ENCODE results near the gene TRPM2. TPM values are rescaled to one million over a fixed set of nuclear protein-coding genes. Genes with fewer than 3 reads are reported as not detected.
A peak's percentile ranks its signal among the peaks of the same experiment; 100 is the strongest.

The TRPM2 gene
- total RNA-seq, 2 donors from 2014 or later = 10.7 to 25.6 TPM

DNA sequence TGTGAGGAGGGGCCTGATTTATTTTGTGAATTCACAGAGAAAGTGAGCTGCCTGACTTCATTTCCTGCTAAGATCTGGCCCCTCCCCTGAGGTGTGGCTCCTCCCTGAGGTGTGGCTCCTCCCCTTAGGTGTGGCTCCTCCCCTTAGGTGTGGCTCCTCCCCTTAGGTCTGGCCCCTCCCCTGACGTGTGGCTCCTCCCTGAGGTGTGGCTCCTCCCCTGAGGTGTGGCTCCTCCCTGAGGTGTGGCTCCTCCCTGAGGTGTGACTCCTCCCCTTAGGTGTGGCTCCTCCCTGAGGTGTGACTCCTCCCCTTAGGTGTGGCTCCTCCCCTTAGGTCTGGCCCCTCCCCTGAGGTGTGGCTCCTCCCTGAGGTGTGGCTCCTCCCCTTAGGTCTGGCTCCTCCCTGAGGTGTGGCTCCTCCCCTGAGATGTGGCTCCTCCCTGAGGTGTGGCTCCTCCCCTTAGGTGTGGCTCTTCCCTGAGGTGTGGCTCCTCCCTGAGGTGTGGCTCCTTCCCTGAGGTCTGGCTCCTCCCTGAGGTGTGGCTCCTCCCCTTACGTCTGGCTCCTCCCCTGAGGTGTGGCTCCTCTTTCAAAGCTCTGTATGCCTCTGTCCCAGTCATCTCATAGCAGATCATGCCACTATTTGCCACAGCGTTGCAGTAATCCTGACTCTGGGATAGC is 75.0 kb downstream of the TRPM2 start:
- Mint-ChIP-seq H3K27me3 (no peaks in the 10 kb centered on the region), H3K4me3 (no peak overlapping the region), H3K4me1 (no peaks in the 10 kb centered on the region), H3K27ac (no peak overlapping the region), H3K36me3 (ENCODE audit: low read depth) (peaks cover 7% of the 10 kb centered on the region), H3K9me3 (no peaks in the 10 kb centered on the region)
- ATAC-seq (replicated peaks) = peak; percentile 78

DNA sequence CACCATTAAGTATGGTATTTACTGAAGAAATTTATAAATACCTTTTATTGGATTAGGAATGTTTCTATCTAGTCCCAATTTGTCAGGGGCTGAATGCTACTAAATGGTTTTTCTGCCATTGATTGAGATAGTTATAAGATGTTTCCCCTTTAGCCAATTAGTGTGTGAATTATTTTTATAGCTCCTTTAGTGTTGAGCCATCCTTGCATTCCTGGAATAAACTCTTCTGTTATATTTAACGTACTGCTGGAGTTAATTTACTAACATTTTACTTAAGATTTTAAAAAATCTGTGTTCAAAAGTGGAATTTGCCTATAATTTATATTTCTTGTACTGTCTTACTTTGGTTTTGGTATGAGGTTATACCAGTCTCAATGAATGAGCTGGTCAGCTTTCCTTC is 76.5 kb downstream of the TRPM2 start:
- Mint-ChIP-seq H3K4me1 (no peaks in the 10 kb centered on the region), H3K36me3 (ENCODE audit: low read depth) (peaks cover 7% of the 10 kb centered on the region), H3K4me3 (no peak overlapping the region), H3K9me3 (no peaks in the 10 kb centered on the region), H3K27ac (no peak overlapping the region), H3K27me3 (no peaks in the 10 kb centered on the region)
- ATAC-seq (replicated peaks) = no peak

DNA sequence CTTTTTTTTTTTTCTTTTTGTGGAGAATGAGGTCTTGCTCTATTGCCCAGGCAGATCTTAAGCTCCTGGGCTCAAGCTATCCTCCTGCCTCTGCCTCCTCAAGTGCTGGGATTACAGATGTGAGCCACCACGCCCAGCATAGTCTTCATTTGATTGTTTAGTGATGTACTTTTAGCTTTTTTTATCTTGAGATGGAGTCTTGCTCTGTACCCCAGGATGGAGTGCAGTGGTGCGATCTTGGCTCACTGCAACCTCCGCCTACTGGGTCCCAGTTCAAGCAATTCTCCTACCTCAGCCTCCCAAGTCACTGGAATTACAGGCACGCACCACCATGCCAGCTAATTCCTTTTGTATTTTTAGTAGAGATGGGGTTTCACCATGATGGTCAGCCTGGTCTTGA is 77.9 kb downstream of the TRPM2 start:
- peaks cover 5% of the 10 kb centered on the region for H3K4me1 Mint-ChIP-seq
- H3K9me3 Mint-ChIP-seq = no peaks in the 10 kb centered on the region
- H3K36me3 Mint-ChIP-seq (ENCODE audit: low read depth) = peaks cover 13% of the 10 kb centered on the region
- H3K27ac Mint-ChIP-seq = no peak overlapping the region
- no peak overlapping the region for H3K4me3 Mint-ChIP-seq
- H3K27me3 Mint-ChIP-seq = no peaks in the 10 kb centered on the region
- ATAC-seq (replicated peaks) = no peak

DNA sequence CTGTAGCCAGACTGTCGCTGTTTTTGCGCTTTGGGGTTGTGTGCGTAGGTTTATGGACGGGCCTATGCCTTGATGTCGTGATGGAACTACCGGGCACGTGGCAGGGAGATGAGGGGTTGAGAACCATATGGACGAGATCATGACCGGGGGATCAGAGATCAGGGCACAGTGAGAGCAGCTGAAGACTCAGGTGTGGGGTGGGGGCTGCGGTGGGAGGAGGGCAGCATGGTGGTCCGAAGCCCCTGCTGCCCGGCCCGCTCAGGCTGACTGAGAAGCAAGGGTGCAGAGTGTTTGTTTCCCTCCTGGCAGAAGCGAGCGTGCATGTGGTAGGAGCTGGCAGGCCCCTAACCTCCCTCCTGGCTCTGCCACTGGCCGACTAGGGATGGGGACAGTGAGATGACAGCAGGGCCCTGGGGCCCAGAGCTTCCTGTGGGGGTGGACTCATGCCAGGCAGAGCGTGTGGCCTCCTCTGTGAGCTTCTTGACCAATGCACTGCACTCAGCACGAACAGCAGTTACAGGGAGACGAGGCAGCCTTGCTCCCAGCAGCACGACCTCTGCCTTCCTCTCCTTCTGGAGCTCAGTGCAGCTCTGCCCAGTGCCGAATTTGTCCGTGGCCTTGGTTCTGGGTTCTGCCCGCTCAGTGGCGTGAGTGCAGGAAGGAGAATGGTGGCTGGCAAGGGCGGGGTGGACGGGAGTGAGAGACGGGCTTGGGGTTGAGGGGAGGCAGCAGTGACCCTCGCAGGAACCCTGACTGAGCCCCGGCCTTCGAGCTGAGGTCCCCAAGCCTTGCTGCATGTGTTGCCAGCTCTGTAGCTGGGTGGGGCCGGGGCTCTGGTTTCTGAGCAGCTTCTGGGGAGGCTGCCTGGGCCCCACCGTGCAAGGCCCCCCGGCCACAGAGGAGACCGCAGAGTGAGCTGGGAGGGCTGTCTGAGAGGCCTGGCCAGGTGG is 79.7 kb downstream of the TRPM2 start:
- Mint-ChIP-seq H3K27me3 (no peaks in the 10 kb centered on the region), H3K9me3 (no peaks in the 10 kb centered on the region), H3K4me3 (no peak overlapping the region), H3K27ac (no peak overlapping the region), H3K36me3 (ENCODE audit: low read depth) (peaks cover 13% of the 10 kb centered on the region), H3K4me1 (peaks cover 5% of the 10 kb centered on the region)
- no peak for ATAC-seq (replicated peaks)

DNA sequence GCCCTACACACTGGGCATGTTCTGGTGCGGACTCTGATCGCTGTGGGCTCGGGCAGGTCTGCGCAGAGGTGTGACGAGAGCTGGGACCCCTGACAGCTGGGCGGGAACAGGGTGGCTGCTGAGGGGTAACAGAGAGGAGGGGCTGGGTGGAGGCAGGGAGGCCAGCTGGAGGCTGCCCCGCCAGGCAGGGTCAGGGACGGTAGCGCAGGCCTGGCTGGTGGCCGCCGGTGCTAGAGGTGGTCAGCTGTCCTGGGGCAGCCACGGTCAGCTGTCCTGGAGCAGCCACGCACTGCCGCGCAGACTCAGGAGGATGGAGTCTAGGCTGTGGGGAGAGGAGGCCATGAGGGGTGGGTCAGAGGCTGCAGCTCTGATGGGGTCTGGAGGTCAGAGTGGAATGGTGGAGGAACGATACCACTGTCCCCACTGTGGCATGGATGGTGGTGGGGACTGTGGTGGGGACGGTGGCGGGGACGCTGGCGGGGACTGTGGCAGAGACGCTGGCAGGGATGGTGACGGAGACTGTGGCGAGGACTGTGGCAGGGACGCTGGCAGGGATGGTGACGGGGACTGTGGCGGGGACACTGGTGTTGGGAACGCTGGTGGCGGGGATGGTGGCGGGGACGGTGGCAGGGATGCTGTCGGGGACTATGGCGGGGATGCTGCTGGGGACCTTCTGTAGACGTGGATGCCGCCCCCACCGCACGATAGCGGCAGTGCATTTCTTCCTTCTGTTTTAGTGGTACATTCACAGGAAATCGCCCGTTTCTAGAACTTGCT is 80.6 kb downstream of the TRPM2 start:
- no peaks in the 10 kb centered on the region for H3K27me3 Mint-ChIP-seq
- H3K9me3 Mint-ChIP-seq = no peaks in the 10 kb centered on the region
- H3K36me3 Mint-ChIP-seq (ENCODE audit: low read depth) = peaks cover 13% of the 10 kb centered on the region
- ATAC-seq (replicated peaks) = no peak
- H3K4me1 Mint-ChIP-seq = peaks cover 5% of the 10 kb centered on the region
- H3K4me3 Mint-ChIP-seq = no peak overlapping the region
- H3K27ac Mint-ChIP-seq = no peak overlapping the region

DNA sequence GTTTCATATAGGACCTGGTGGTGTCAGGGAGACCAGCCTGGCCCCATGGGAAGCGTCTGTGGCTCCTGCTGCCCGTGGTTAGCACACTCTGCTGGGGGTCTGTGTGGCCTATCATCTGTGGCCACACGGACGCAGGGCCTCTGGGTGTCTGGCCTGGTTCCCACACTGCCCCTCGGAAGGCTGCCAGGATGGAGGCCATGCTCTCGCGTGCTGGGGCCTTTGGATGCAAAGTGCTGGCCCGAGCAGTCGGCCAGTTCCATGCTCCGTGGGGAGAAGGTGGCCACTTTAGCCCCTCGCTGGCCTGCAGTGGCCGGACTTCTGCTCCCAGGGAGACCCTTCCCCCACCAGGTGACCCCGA is 81.1 kb downstream of the TRPM2 start:
- Mint-ChIP-seq H3K4me3 (no peak overlapping the region), H3K27me3 (no peaks in the 10 kb centered on the region), H3K4me1 (peaks cover 5% of the 10 kb centered on the region), H3K9me3 (no peaks in the 10 kb centered on the region), H3K27ac (no peak overlapping the region), H3K36me3 (ENCODE audit: low read depth) (peaks cover 16% of the 10 kb centered on the region)
- no peak for ATAC-seq (replicated peaks)

DNA sequence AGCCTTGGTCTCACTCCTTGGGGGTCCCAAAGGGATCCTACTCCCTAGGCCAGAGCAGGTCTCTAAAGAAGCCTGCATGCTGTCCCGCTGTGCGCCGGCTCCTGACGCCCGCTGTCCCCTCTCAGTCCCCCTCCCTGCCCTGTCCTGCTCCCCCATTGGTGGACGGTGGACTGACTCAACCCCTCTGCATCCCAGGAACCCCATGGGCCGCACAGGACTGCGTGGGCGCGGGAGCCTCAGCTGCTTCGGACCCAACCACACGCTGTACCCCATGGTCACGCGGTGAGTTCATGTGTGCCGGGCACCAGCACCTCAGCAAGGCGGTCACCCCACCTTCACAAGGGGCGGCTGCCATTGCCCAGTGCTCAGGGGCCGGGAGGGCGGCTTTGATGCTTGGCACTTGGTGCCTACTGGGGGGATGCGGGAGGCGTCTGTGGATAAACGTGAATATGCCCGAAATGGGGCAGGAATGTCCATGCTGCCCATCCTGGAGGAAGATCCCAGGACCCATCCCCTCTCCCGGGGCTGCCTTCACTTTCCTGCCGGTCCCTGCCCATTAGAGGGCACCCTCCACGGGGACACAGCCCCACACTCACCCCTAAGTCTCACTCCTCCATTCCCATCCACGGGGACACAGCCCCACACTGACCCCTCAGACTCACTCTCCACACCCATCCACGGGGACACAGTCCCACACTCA is 81.7 kb downstream of the TRPM2 start:
- Mint-ChIP-seq H3K4me1 (peaks cover 5% of the 10 kb centered on the region), H3K27ac (no peak overlapping the region), H3K36me3 (ENCODE audit: low read depth) (peaks cover 21% of the 10 kb centered on the region)

DNA sequence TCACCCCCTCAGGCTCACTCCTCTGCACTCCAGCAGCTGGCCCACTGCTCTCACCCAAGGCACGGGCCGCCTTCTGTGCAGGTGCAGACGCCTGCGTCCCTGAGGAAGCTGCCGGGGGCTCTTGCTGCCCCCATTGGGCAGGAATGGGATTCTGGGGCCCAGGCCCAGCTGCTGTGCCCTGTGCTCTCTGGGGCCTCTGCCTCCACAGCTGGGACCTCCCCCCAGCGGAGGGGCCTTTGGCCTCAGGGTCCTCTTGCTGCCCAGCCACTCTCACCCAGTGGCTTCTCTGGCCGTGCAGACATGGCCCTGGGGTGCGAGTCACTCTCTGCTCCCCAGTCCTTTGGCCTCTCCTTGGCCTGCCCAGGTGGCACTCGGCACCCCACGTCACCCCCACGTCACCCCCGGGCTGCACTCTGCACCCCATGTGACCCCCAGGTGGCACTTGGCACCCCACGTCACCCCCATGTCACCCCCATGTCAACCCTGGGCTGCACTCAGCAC is 82.7 kb downstream of the TRPM2 start:
- H3K27ac Mint-ChIP-seq = no peak overlapping the region
- no peaks in the 10 kb centered on the region for H3K9me3 Mint-ChIP-seq
- no peak for ATAC-seq (replicated peaks)
- H3K4me3 Mint-ChIP-seq = no peak overlapping the region
- peaks cover 24% of the 10 kb centered on the region for H3K36me3 Mint-ChIP-seq (ENCODE audit: low read depth)
- peaks cover 5% of the 10 kb centered on the region for H3K4me1 Mint-ChIP-seq
- H3K27me3 Mint-ChIP-seq = no peaks in the 10 kb centered on the region

More for the DNA sequence above, 81.7 kb downstream of the TRPM2 start:
- ATAC-seq (replicated peaks) = no peak
- Mint-ChIP-seq H3K27me3 (no peaks in the 10 kb centered on the region), H3K9me3 (no peaks in the 10 kb centered on the region), H3K4me3 (no peak overlapping the region)

DNA sequence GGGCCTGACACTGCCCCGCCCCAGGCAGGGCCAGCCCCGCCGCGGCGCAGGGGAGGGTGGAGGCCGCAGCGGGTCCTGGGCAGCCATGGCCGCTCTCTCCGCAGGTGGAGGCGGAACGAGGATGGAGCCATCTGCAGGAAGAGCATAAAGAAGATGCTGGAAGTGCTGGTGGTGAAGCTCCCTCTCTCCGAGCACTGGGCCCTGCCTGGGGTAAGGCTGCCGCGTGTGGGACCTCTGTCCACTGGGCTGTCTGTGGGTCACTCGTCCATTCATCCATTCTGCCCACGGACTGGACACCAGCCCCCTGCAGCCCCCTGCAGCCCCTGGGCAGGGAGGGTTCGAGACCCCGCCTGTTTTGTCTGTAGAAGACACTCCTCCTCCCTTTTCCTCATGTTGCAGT is 83.5 kb downstream of the TRPM2 start:
- peaks cover 5% of the 10 kb centered on the region for H3K4me1 Mint-ChIP-seq

DNA sequence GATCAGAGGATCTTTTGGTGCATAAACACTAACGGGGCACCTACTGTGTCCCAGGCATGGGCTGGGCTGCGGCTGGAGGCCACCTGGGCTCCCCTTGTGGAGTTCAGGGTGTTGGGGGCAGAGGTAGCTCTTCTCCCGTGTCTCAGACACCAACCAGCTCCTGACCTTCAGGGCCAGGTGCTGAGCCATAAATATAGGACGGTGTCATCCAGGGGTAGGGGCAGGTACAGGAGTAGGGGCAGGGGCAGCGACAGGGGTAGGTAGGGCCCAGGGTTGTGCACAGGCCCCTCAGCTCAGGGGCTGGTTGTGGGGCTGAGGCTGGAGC is 83.9 kb downstream of the TRPM2 start:
- no peak for ATAC-seq (replicated peaks)
- Mint-ChIP-seq H3K27me3 (no peaks in the 10 kb centered on the region), H3K36me3 (ENCODE audit: low read depth) (peaks cover 22% of the 10 kb centered on the region), H3K9me3 (no peaks in the 10 kb centered on the region), H3K27ac (no peak overlapping the region), H3K4me3 (no peak overlapping the region), H3K4me1 (peaks cover 5% of the 10 kb centered on the region)

More for the DNA sequence above, 83.5 kb downstream of the TRPM2 start:
- Mint-ChIP-seq H3K36me3 (ENCODE audit: low read depth) (peaks cover 22% of the 10 kb centered on the region), H3K9me3 (no peaks in the 10 kb centered on the region), H3K27me3 (no peaks in the 10 kb centered on the region), H3K27ac (no peak overlapping the region), H3K4me3 (no peak overlapping the region)
- ATAC-seq (replicated peaks) = no peak

DNA sequence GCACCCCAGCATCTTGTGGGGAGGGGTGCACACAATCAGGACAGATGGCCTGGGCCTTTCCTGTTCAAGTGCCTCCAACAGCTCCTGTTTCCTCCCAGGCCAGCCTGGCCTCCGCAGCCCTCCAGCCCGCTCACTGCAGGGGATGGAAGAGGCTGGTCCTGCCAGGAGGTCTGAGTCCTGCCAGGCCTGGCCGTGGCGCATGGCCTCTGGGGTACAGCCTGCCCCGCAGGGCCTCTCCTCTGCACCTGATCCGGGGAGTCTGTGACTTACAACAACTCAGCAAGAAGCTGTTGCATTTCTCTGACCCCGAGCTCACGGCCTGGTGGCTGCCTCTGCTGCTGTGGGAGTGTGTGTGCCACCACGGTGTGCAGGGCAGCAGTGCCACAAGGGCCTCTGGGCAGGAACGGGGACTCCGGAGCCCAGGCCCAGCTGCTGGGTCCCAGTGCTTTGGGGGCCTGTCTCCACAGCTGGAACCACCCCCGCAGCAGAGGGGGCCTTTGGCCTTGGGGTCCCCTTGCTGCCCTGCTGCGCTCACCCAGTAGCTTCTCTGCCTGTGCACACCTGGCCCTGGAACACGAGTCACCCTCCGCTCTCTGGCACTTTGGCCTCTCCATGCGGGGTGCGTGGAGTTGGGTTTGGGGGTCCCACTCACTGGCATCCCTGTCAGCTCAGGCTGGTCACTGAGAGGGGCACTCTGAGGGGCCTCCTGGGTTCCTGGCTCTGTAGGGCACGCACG is 84.4 kb downstream of the TRPM2 start:
- Mint-ChIP-seq H3K9me3 (no peaks in the 10 kb centered on the region), H3K27me3 (no peaks in the 10 kb centered on the region), H3K4me3 (no peak overlapping the region), H3K4me1 (peaks cover 5% of the 10 kb centered on the region), H3K36me3 (ENCODE audit: low read depth) (peaks cover 26% of the 10 kb centered on the region), H3K27ac (no peak overlapping the region)
- no peak for ATAC-seq (replicated peaks)

DNA sequence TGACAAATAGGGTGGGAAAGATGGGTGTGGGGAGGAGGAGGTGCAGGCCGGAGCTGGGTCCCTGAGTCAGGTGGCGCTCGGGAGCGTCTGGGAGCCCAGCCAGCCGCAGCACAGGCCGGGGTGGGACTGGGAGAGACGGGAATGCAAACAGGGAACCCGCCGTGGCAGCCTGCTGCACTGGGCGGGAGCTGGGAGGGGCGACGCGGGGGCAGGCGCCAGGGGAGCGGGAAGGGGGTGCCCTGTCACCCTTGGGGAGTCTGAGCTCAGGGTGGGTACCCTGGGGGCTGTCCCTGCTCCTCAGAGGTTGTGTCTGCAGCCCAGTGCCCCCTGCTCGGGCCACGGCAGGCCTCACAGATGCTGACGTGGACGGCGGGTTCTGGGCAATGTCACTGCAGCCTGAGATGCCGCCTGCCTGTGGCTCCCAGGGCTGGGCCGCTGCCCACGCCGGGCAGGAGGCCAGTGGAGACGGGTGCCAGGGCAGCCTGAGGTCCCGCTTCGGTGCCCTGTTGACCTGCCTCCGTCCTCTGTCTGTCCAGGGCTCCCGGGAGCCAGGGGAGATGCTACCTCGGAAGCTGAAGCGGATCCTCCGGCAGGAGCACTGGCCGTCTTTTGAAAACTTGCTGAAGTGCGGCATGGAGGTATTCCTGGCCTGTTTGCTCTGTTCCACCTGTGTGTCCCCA is 85.2 kb downstream of the TRPM2 start:
- Mint-ChIP-seq H3K36me3 (ENCODE audit: low read depth) (peaks cover 30% of the 10 kb centered on the region), H3K27ac (no peak overlapping the region), H3K4me1 (peaks cover 5% of the 10 kb centered on the region), H3K4me3 (no peak overlapping the region), H3K9me3 (no peaks in the 10 kb centered on the region), H3K27me3 (no peaks in the 10 kb centered on the region)
- no peak for ATAC-seq (replicated peaks)

DNA sequence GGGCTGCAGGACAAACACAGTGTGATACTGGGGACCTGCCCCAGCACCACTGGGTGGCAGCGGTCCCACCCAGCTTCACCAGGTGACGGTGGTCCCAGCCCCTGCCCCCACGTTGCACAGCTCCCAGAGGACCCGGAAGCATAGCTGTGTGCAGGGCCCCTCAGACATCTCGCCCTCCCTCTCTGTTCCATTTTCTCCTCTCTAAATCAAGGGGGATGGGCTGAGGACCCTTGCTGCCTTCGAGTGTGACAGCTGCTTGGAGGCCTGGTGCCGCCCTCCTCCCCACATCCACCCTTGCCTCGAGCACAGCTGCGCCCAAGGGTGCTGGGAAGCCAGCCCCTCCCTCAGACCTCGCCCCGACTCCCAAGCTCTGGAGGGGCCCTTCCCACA is 85.8 kb downstream of the TRPM2 start:
- no peak overlapping the region for H3K4me3 Mint-ChIP-seq
- H3K27ac Mint-ChIP-seq = no peak overlapping the region
- no peaks in the 10 kb centered on the region for H3K9me3 Mint-ChIP-seq
- H3K36me3 Mint-ChIP-seq (ENCODE audit: low read depth) = peaks cover 30% of the 10 kb centered on the region
- H3K27me3 Mint-ChIP-seq = no peaks in the 10 kb centered on the region
- H3K4me1 Mint-ChIP-seq = peaks cover 5% of the 10 kb centered on the region
- no peak for ATAC-seq (replicated peaks)

Data from activated T-helper 17 cell treated with anti-CD3 and anti-CD28 coated beads, Interleukin-2, amount 50 U/mL, for 72 hours (primary cell).